ENCODE measurements around the gene HS2ST1. TPM values are rescaled to one million over a fixed set of nuclear protein-coding genes. Genes with fewer than 3 reads are reported as not detected.

HS2ST1 gene
- total and polyA plus RNA-seq, 10 of the 15 experiments (the other 5 are each of a cell fraction or from before 2014, with no cell fraction given) = 5.4 to 30.8 (median 18.6) TPM

DNA sequence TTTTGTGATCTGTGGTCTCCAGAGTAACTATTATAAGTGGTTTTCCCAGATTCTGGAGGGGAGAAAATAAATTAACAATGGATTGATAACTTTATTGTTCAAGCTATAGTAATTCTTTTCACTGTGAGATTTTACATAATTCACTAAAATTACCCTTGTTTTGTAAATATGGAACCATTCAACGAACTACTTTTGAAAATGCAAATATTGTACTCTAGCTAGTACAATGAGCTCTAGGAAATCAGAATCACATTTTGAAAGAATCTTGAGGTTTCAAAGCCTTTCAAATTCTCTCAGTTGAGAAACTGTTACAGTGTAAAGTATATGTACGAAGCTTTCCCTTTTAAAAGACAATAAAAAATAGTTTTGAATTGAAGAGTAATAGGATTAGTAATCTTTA, 119.9 kb downstream of the HS2ST1 start:
- H3K4me2 ChIP-seq (ENCODE audit: control insufficient read depth, insufficient read depth) = no peak overlapping the region
- H3K36me3 ChIP-seq (ENCODE audit: control insufficient read depth in 2 of 2, insufficient read depth in 2 of 2, low read length in 1 of 2) = no peaks in the 10 kb centered on the region
- 98% methylated on average over 2 of the region's 2 CpGs for WGBS (ENCODE audit: insufficient coverage, insufficient replicate concordance, low lambda C conversion rate, missing lambda C conversion rate)
- H3K27ac ChIP-seq (ENCODE audit: control insufficient read depth, insufficient read depth) = no peak overlapping the region
- CTCF ChIA-PET = interaction anchor here (1.3 to 2.7 kb wide), 3 partner anchors 11 to 70 kb away, joined by 3 to 13 read pairs (median 5); no protein-coding TSS in a partner anchor
- no peak for TF ChIP-seq KAT2A (conservative IDR thresholded peaks at IDR 0.05; ENCODE audit: control insufficient read depth, low read depth, low read length)
- TF ChIP-seq STAT1 (conservative IDR thresholded peaks at IDR 0.05) = no peak
- no peak for TF ChIP-seq WRNIP1 (IDR thresholded peaks at IDR 0.05; ENCODE audit: borderline replicate concordance, low read depth, low read length)
- no peak for TF ChIP-seq KDM1A (IDR thresholded peaks at IDR 0.05; ENCODE audit: borderline replicate concordance)
- no peak for TF ChIP-seq CREB1 (IDR thresholded peaks at IDR 0.05; ENCODE audit: low read depth)
- no peak for TF ChIP-seq ZNF24 (IDR thresholded peaks at IDR 0.05)
- no peak for TF ChIP-seq RBBP5 (conservative IDR thresholded peaks at IDR 0.05)
- TF ChIP-seq ZSCAN29 (IDR thresholded peaks at IDR 0.05) = no peak
- no peak for TF ChIP-seq BCL11A (IDR thresholded peaks at IDR 0.05; ENCODE audit: low read depth, low read length)
- TF ChIP-seq GABPA (IDR thresholded peaks at IDR 0.05; ENCODE audit: low read depth) = no peak
- peaks cover 7% of the 10 kb centered on the region; the same call in 2 of the 3 replicates for H3K9me3 ChIP-seq (replicated peaks; ENCODE audit: control insufficient read depth, insufficient read depth, low read length)
- no peak overlapping the region for H2AFZ ChIP-seq (ENCODE audit: control insufficient read depth, low read depth, low read length)
- SMC1A ChIA-PET (ENCODE audit: uncharacterized antibody, unreplicated experiment) = interaction anchor here (1.1 to 2.4 kb wide), 9 partner anchors 9 to 138 kb away, joined by 3 to 8 read pairs (median 4); no protein-coding TSS in a partner anchor
- DNase-seq (ENCODE audit: low read depth, low spot score) = no peak
- intact Hi-C loops (cut with micrococcal nuclease; ENCODE audit: unreplicated experiment) = loop anchor here (5.0 kb wide), 1 partner anchor 48 kb away; no protein-coding TSS in a partner anchor
- H3K4me1 ChIP-seq (ENCODE audit: control insufficient read depth, insufficient read depth, low read length) = no peaks in the 10 kb centered on the region
- RAD21 ChIA-PET (ENCODE audit: unreplicated experiment) = interaction anchor here (0.8 to 1.4 kb wide), 3 partner anchors 10 to 92 kb away, joined by 3 read pairs; no protein-coding TSS in a partner anchor
- no peaks in the 10 kb centered on the region for H3K27me3 ChIP-seq (replicated peaks in 1 of 2; ENCODE audit: control insufficient read depth in 2 of 2, insufficient read depth in 2 of 2, low read length in 1 of 2)
- H4K20me1 ChIP-seq (ENCODE audit: control insufficient read depth, insufficient read depth) = no peaks in the 10 kb centered on the region
- no peak overlapping the region for H3K4me3 ChIP-seq
- H3K9ac ChIP-seq (ENCODE audit: control insufficient read depth, insufficient read depth, low read length) = no peak overlapping the region
- no peak for FAIRE-seq
- H3K79me2 ChIP-seq (ENCODE audit: control insufficient read depth, insufficient read depth, low read length) = peaks cover 2% of the 10 kb centered on the region
- POLR2A ChIA-PET = interaction anchor here (1.3 kb wide), 1 partner anchor 16 kb away, joined by 3 read pairs; no protein-coding TSS in a partner anchor
- no peak for ATAC-seq
- in situ Hi-C loops (cut with MboI) = no loop called here
- BruUV-seq (replicated peaks) = no TSS peak
